ENCODE data around the gene WRNIP1.

DNA sequence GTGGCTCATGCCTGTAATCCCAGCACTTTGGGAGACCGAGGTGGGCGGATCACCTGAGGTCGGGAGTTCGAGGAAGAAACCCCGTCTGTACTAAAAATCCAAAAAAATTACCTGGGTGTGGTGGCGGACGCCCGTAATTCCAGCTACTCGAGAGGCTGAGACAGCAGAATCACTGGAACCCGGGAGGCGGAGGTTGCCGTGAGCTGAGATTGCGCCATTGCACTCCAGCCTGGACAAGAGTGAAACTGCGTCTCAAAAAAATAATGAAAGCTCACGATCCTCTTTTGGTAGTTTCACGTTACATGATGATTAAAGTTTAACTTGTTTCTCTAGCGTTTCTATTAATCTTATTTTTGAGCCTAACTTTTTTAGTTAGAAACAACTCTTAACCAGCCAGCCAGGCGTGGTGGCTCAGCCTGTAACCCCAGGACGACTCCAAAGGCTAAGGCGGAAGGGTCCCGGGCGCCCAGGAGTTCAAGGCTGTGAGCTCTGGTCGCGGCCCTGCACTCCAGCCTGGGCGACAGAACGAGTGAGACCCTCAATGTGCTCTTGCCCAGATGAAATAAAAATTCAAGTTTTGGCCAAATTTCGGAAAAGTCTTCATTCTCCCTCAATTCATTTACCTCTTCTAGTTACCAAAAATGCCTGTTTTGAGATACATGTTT lies 1.2 kb upstream of the WRNIP1 start:
- no peak for TF ChIP-seq POLR2AphosphoS5 (IDR thresholded peaks at IDR 0.05)
- TF ChIP-seq, protein P1, sequence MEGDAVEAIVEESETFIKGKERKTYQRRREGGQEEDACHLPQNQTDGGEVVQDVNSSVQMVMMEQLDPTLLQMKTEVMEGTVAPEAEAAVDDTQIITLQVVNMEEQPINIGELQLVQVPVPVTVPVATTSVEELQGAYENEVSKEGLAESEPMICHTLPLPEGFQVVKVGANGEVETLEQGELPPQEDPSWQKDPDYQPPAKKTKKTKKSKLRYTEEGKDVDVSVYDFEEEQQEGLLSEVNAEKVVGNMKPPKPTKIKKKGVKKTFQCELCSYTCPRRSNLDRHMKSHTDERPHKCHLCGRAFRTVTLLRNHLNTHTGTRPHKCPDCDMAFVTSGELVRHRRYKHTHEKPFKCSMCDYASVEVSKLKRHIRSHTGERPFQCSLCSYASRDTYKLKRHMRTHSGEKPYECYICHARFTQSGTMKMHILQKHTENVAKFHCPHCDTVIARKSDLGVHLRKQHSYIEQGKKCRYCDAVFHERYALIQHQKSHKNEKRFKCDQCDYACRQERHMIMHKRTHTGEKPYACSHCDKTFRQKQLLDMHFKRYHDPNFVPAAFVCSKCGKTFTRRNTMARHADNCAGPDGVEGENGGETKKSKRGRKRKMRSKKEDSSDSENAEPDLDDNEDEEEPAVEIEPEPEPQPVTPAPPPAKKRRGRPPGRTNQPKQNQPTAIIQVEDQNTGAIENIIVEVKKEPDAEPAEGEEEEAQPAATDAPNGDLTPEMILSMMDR (IDR thresholded peaks at IDR 0.05) = no peak

All from sigmoid colon (tissue), 4 donors.